HL-60 (cell line): ENCODE results near the gene LRMDA.

Experiments
- GABPA ChIP-seq: IDR thresholded peaks from 2 replicates; pipeline ENCODE4 v1.6.1; 2012; ENCODE audit warnings: low read depth
- TF ChIP-seq, protein P1 (sequence below): IDR thresholded peaks from one replicate; pipeline ENCODE4 v1.5.1; 2011; ENCODE audit warnings: low read length, control low read depth, inconsistent platforms; ENCODE audit not compliant: insufficient read depth

GRCh38 chr10:75929630-75930161 is 498.3 kb downstream of the LRMDA start:
- TF ChIP-seq, protein P1, sequence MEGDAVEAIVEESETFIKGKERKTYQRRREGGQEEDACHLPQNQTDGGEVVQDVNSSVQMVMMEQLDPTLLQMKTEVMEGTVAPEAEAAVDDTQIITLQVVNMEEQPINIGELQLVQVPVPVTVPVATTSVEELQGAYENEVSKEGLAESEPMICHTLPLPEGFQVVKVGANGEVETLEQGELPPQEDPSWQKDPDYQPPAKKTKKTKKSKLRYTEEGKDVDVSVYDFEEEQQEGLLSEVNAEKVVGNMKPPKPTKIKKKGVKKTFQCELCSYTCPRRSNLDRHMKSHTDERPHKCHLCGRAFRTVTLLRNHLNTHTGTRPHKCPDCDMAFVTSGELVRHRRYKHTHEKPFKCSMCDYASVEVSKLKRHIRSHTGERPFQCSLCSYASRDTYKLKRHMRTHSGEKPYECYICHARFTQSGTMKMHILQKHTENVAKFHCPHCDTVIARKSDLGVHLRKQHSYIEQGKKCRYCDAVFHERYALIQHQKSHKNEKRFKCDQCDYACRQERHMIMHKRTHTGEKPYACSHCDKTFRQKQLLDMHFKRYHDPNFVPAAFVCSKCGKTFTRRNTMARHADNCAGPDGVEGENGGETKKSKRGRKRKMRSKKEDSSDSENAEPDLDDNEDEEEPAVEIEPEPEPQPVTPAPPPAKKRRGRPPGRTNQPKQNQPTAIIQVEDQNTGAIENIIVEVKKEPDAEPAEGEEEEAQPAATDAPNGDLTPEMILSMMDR: no peak
- TF ChIP-seq GABPA: no peak
